HEK293 (cell line): ENCODE data around the gene MYH13.

ENCODE experiments used
- ATF2 ChIP-seq: fragments of 450-650 bp; formaldehyde crosslinking; IDR thresholded peaks from 2 replicates; pipeline ENCODE4 v1.5.1; 2016; ENCODE audit warnings: missing biosample characterization, missing genetic modification characterization, low read depth
- CTCF ChIP-seq: fragments of 450-650 bp; formaldehyde crosslinking; IDR thresholded peaks from 2 replicates; pipeline ENCODE4 v1.5.1; 2016; ENCODE audit warnings: missing biosample characterization, missing genetic modification characterization
- PRDM10 ChIP-seq: fragments of 450-650 bp; formaldehyde crosslinking; IDR thresholded peaks from 2 replicates; pipeline ENCODE4 v1.5.1; 2016; ENCODE audit warnings: missing biosample characterization, missing genetic modification characterization
- REST ChIP-seq: fragments of 450-650 bp; formaldehyde crosslinking; IDR thresholded peaks from 2 replicates; pipeline ENCODE4 v1.5.1; 2016; ENCODE audit warnings: missing biosample characterization, missing genetic modification characterization
- ZNF114 ChIP-seq: fragments of 450-650 bp; formaldehyde crosslinking; IDR thresholded peaks from 2 replicates; pipeline ENCODE4 v1.5.0; 2017; ENCODE audit warnings: missing biosample characterization, missing genetic modification characterization
- ZNF488 ChIP-seq: fragments of 450-650 bp; formaldehyde crosslinking; IDR thresholded peaks from 2 replicates; pipeline ENCODE4 v1.5.1; 2016; ENCODE audit warnings: missing biosample characterization, missing genetic modification characterization
- ZNF768 ChIP-seq: fragments of 450-650 bp; formaldehyde crosslinking; IDR thresholded peaks from 2 replicates; pipeline ENCODE4 v1.5.1; 2018; ENCODE audit warnings: missing biosample characterization, mild to moderate bottlenecking, missing genetic modification characterization

GRCh38 chr17:10261098-10261497 is 111.7 kb downstream of the MYH13 start:
- TF ChIP-seq CTCF (tag by site-specific recombination) (no peak), ZNF488 (tag by site-specific recombination) (no peak), ATF2 (tag by site-specific recombination) (no peak), ZNF768 (tag by site-specific recombination) (no peak), REST (tag by site-specific recombination) (no peak), PRDM10 (tag by site-specific recombination) (no peak), ZNF114 (tag by site-specific recombination) (no peak)
